22Rv1 (cell line): ENCODE results near the gene EPC2.

Experiments
- H3K27ac ChIP-seq: fragments of 450-650 bp; 2 replicates; pipeline ENCODE4 v1.5.1; 2017
- ZFX ChIP-seq: fragments of 450-650 bp; IDR thresholded peaks from 2 replicates; pipeline ENCODE4 v1.6.1; 2017; ENCODE audit warnings: antibody characterized with exemption, borderline replicate concordance
- TF ChIP-seq, protein P1 (sequence below): fragments of 450-650 bp; IDR thresholded peaks from 2 replicates; pipeline ENCODE4 v1.5.1; 2017; ENCODE audit warnings: mild to moderate bottlenecking

Gene EPC2

DNA sequence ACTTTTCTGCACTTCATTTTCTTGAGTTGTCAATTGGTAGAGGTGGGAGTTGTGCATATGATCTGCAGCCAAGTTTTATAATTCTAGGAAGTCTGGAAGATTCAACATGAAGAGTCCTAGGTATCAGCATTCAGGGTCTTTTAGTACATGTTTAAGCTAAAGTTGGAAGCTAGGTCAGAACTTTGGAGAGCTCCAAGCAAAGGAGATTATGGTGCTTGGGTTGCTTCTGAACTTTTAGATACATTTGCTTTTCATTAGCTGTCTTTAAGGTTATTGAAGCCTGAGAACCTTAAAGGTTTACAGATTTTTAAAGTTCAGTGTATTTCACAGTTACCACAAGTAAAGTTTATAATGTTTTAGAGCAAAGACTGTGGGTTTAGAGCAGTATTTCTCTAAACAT, 85.5 kb downstream of the EPC2 start:
- H3K27ac ChIP-seq: no peak overlapping the region
- TF ChIP-seq, protein P1, sequence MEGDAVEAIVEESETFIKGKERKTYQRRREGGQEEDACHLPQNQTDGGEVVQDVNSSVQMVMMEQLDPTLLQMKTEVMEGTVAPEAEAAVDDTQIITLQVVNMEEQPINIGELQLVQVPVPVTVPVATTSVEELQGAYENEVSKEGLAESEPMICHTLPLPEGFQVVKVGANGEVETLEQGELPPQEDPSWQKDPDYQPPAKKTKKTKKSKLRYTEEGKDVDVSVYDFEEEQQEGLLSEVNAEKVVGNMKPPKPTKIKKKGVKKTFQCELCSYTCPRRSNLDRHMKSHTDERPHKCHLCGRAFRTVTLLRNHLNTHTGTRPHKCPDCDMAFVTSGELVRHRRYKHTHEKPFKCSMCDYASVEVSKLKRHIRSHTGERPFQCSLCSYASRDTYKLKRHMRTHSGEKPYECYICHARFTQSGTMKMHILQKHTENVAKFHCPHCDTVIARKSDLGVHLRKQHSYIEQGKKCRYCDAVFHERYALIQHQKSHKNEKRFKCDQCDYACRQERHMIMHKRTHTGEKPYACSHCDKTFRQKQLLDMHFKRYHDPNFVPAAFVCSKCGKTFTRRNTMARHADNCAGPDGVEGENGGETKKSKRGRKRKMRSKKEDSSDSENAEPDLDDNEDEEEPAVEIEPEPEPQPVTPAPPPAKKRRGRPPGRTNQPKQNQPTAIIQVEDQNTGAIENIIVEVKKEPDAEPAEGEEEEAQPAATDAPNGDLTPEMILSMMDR: no peak
- no peak for TF ChIP-seq ZFX

DNA sequence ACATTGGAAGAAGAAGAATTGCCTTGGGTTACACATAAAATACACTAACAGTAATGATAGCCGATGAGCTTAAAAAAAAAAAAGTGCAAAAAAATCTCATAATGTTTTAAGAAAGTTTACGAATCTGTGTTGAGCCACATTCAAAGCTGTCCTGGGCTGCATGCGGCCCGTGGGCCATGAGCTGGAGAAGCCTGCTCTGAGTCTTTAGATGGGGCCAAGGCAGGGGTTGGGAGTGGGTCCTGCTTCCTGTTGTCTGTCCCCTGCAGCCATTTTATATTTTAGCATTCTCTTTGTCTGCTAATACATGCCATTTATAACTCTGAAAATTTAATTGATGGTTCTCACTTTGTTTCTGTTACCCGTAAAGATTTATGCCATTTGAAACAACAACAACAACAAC, 93.2 kb downstream of the EPC2 start:
- no peak overlapping the region for H3K27ac ChIP-seq
- no peak for TF ChIP-seq ZFX
- TF ChIP-seq, protein P1: no peak

DNA sequence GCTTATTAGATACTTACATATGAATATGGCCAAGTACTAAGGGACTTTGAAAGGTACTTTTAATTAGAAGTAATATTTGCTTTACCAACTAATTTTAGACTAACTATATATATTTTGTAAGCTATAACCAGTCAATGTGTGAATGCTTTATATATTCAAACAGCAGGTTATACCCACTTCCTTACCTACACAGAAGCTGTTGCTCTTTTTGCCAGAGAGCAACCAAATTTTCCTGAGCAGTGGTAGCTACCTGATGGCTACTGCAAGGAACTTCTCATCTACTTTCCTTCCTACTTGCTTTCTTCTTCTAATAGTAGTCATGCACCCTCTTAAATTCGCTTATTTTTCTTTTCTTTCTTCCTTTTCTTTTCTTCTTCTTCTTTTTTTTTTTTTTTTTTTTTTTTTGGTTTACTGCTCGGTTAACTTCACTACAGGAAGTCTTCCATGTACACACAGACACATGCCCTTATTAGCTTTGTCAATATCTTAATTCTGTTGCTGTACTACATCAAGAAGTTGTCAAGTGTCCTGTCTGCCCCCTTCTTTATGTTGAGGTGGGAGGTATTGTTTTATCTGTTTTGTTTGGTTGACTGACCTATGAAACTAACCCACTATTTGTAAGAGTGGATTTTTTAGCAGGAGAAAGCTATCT, 95.0 kb downstream of the EPC2 start:
- TF ChIP-seq ZFX: no peak
- TF ChIP-seq, protein P1: no peak

DNA sequence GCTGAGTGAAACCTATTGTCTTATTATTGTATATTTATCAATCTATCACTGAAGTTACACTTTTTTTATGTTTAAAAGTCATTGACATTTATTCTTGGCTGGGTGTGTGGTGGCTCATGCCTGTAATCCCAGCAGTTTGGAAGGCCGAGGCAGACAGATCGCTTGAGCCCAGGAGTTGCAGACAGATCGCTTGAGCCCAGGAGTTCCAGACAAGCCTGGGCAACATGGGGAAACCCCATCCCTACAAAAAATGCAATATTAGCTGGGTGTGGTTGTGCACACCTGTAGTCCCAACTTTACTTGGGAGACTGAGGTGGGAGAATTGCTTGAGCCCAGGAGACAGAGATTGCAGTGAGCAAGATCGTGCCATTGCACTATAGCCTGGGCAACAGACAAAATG, 97.8 kb downstream of the EPC2 start:
- no peak overlapping the region for H3K27ac ChIP-seq
- no peak for TF ChIP-seq ZFX
- TF ChIP-seq, protein P1: no peak

More for the DNA sequence above, 95.0 kb downstream of the EPC2 start:
- H3K27ac ChIP-seq: no peak overlapping the region

DNA sequence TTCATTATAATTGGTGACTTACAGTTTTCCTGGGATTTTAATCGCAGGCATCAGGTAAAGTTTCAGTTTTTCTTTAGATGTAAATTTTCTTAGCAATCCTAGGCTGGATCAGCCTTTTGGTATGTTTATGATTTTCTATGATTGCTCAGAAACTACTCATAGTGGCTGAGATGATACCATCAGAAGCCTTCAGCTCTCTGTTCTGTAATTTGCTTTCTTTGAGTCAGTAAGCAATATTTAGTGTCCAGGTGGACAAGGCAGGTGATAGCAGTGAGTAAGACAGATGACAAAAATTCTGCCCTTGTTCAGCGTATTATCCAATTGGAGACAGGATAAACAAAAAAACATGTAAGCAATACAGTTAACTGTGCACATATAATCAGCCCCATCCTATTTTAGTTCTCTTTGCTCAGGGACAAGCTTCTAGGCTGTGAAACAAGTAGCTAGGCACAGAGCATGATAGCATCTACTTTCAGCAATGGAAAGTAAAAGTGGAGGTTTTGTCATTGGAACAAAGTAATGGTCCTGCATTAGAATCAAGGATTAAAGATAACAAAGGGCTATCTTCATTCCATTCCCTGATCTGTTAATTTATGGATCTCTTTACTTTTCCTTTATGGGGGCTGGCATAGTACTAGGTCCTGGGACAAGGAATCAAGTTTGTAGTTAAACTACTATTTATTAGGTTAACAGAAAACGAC, 100.8 kb downstream of the EPC2 start:
- no peak overlapping the region for H3K27ac ChIP-seq
- TF ChIP-seq, protein P1: no peak
- no peak for TF ChIP-seq ZFX

DNA sequence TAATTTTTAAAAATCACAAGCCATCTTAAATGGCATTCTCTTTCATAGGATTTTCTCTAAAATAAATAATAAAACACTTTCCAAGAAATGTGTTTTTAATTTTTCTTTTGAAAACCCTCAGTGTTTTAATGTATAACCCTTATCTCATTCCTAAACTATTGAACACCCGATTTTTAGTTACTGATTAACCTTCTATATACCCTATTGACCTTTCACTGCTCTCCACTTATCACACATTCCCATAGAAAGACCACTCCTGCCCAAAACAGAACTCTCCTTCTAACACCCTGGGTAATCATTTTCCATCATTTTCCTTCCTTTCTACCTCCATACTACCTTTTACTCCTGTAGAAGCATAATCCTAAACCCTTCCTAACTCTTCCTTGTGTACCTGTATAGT, 102.4 kb downstream of the EPC2 start:
- H3K27ac ChIP-seq: no peak overlapping the region
- no peak for TF ChIP-seq ZFX
- TF ChIP-seq, protein P1: no peak

DNA sequence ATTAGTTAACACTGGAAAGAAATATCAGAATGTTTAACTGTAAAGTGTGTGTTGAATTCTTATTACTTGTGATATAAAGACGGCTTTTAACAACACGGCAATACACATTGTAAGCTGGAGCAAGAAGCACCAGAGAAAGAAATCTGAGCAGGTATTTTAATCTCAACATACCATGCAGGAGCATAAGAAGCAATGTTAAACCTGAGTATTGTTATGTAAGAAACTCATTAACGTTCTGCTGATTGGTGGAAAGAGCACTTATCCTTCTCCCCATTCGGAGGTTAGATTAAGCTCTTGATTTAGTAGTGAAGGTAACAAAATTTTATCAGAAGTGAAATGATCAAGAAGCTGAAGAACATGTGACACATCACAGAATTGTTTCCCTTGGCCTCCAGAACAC, 107.4 kb downstream of the EPC2 start:
- TF ChIP-seq, protein P1: no peak
- TF ChIP-seq ZFX: no peak
- no peak overlapping the region for H3K27ac ChIP-seq
